HEK293 (cell line): Measurements from ENCODE around the gene AP1AR.

ENCODE experiments used
- CTCF ChIA-PET: fragments of 350-600 bp; formaldehyde crosslinking; extraction: SDS; loops from one replicate; lab custom pipeline; 2021; ENCODE audit warnings: antibody characterized with exemption; lab: Yijun Ruan, JAX
- POLR2A ChIA-PET: fragments of 300-600 bp; formaldehyde crosslinking; extraction: SDS; loops from one replicate; lab custom pipeline; 2020; ENCODE audit warnings: antibody characterized with exemption, inconsistent platforms; lab: Yijun Ruan, JAX
- H3K27ac ChIP-seq: fragments of 200-500 bp; sonication (Bioruptor generic); 2 replicates; pipeline ENCODE4 v1.5.1; 2014; ENCODE audit warnings: low read depth, low read length, control low read depth, inconsistent platforms; ENCODE audit errors: extremely low read depth
- H3K36me3 ChIP-seq, 2 experiments: fragments of 200-500 bp in 1 of 2; sonication (Bioruptor generic) in 1 of 2; 1 replicate in 1 of 2; 2 replicates in 1 of 2; pipeline ENCODE4 v1.5.1; 2014 to 2017; ENCODE audit warnings: inconsistent platforms in 2 of 2, low read length in 2 of 2; ENCODE audit not compliant: control insufficient read depth in 2 of 2, insufficient read depth in 1 of 2
- H3K4me1 ChIP-seq: fragments of 200-500 bp; sonication (Bioruptor generic); 2 replicates; pipeline ENCODE4 v1.5.1; 2014; ENCODE audit warnings: mild to moderate bottlenecking, low read length, inconsistent platforms; ENCODE audit not compliant: control insufficient read depth, insufficient read depth
- H3K4me3 ChIP-seq: 2 replicates; pipeline ENCODE4 v1.5.1; 2011; ENCODE audit warnings: low read depth, mild to moderate bottlenecking, control low read depth, low read length, moderate library complexity
- H3K9me3 ChIP-seq: fragments of 200-500 bp; sonication (Bioruptor generic); 2 replicates; pipeline ENCODE4 v1.5.1; 2014; ENCODE audit warnings: low read depth, low read length, inconsistent platforms; ENCODE audit not compliant: control insufficient read depth, insufficient read depth
- BCL11A ChIP-seq: fragments of 450-650 bp; formaldehyde crosslinking; IDR thresholded peaks from 2 replicates; pipeline ENCODE4 v1.5.1; 2016; ENCODE audit warnings: low read depth, missing biosample characterization, missing genetic modification characterization
- EGR2 ChIP-seq: fragments of 450-650 bp; formaldehyde crosslinking; IDR thresholded peaks from 2 replicates; pipeline ENCODE4 v1.5.1; 2016; ENCODE audit warnings: low read depth, missing biosample characterization, missing genetic modification characterization
- IKZF3 ChIP-seq: fragments of 450-650 bp; IDR thresholded peaks from 2 replicates; pipeline ENCODE4 v1.5.0; 2018; ENCODE audit warnings: missing biosample characterization, mild to moderate bottlenecking, missing genetic modification characterization, moderate library complexity
- SP3 ChIP-seq: fragments of 450-650 bp; formaldehyde crosslinking; IDR thresholded peaks from 2 replicates; pipeline ENCODE4 v1.5.1; 2016; ENCODE audit warnings: missing biosample characterization, missing genetic modification characterization
- TRIM28 ChIP-seq: IDR thresholded peaks from 2 replicates; pipeline ENCODE4 v1.6.1; 2011; ENCODE audit warnings: low read length, control low read depth, borderline replicate concordance
- ZFP37 ChIP-seq: fragments of 450-650 bp; formaldehyde crosslinking; IDR thresholded peaks from 2 replicates; pipeline ENCODE4 v1.5.1; 2016; ENCODE audit warnings: missing biosample characterization, missing genetic modification characterization
- ZFP41 ChIP-seq: fragments of 450-650 bp; formaldehyde crosslinking; IDR thresholded peaks from 2 replicates; pipeline ENCODE4 v1.5.1; 2016; ENCODE audit warnings: missing biosample characterization, missing genetic modification characterization, borderline replicate concordance
- ZNF211 ChIP-seq: fragments of 450-650 bp; formaldehyde crosslinking; IDR thresholded peaks from 2 replicates; pipeline ENCODE4 v1.5.1; 2016; ENCODE audit warnings: low read depth, missing biosample characterization, missing genetic modification characterization
- ZNF274 ChIP-seq, 2 experiments: fragments of 200-500 bp in 1 of 2; fragments of 450-650 bp in 1 of 2; sonication (Bioruptor generic) in 1 of 2; formaldehyde crosslinking in 1 of 2; IDR thresholded peaks; 2 replicates each; pipeline versions ENCODE4 v1.5.1 to v1.6.1; 2014 to 2016; ENCODE audit warnings: borderline replicate concordance in 1 of 2, inconsistent platforms in 1 of 2, low read length in 1 of 2, missing biosample characterization in 1 of 2, missing genetic modification characterization in 1 of 2
- ZNF292 ChIP-seq: fragments of 450-650 bp; formaldehyde crosslinking; IDR thresholded peaks from 2 replicates; pipeline ENCODE4 v1.5.1; 2016; ENCODE audit warnings: low read depth, missing biosample characterization, missing genetic modification characterization, borderline replicate concordance
- ZNF302 ChIP-seq: fragments of 450-650 bp; formaldehyde crosslinking; IDR thresholded peaks from 2 replicates; pipeline ENCODE4 v1.5.1; 2016; ENCODE audit warnings: missing biosample characterization, missing genetic modification characterization, low read depth
- ZNF366 ChIP-seq: fragments of 450-650 bp; formaldehyde crosslinking; conservative IDR thresholded peaks from 2 replicates; pipeline ENCODE4 v1.5.1; 2016; ENCODE audit warnings: missing biosample characterization, missing genetic modification characterization
- ZNF394 ChIP-seq: fragments of 450-650 bp; formaldehyde crosslinking; IDR thresholded peaks from 2 replicates; pipeline ENCODE4 v1.5.1; 2016; ENCODE audit warnings: missing biosample characterization, missing genetic modification characterization, mild to moderate bottlenecking, moderate library complexity, borderline replicate concordance
- ZNF548 ChIP-seq: fragments of 450-650 bp; formaldehyde crosslinking; IDR thresholded peaks from 2 replicates; pipeline ENCODE4 v1.5.1; 2016; ENCODE audit warnings: missing biosample characterization, missing genetic modification characterization
- ZNF571 ChIP-seq: fragments of 450-650 bp; formaldehyde crosslinking; IDR thresholded peaks from 2 replicates; pipeline ENCODE4 v1.5.0; 2017; ENCODE audit warnings: missing biosample characterization, missing genetic modification characterization
- ZNF585B ChIP-seq: fragments of 450-650 bp; formaldehyde crosslinking; IDR thresholded peaks from 2 replicates; pipeline ENCODE4 v1.5.1; 2016; ENCODE audit warnings: missing biosample characterization, missing genetic modification characterization
- ZNF629 ChIP-seq: fragments of 450-650 bp; formaldehyde crosslinking; IDR thresholded peaks from 2 replicates; pipeline ENCODE4 v1.5.1; 2017; ENCODE audit warnings: missing biosample characterization, missing genetic modification characterization
- ZNF701 ChIP-seq: fragments of 450-650 bp; formaldehyde crosslinking; IDR thresholded peaks from 2 replicates; pipeline ENCODE4 v1.5.1; 2016; ENCODE audit warnings: missing biosample characterization, missing genetic modification characterization
- ZNF707 ChIP-seq: fragments of 450-650 bp; formaldehyde crosslinking; IDR thresholded peaks from 2 replicates; pipeline ENCODE4 v1.5.1; 2016; ENCODE audit warnings: missing biosample characterization, missing genetic modification characterization
- ZNF792 ChIP-seq: fragments of 450-650 bp; formaldehyde crosslinking; IDR thresholded peaks from 2 replicates; pipeline ENCODE4 v1.5.1; 2016; ENCODE audit warnings: missing biosample characterization, missing genetic modification characterization
- TF ChIP-seq, protein P1 (sequence below): fragments of 450-650 bp; formaldehyde crosslinking; IDR thresholded peaks from 2 replicates; pipeline ENCODE4 v1.5.1; 2016; ENCODE audit warnings: missing biosample characterization, missing genetic modification characterization
- TF ChIP-seq, protein P2 (sequence below): sonication (generic); formaldehyde crosslinking; IDR thresholded peaks from 2 replicates; pipeline ENCODE4 v1.8.1; 2022; ENCODE audit warnings: mild to moderate bottlenecking, moderate library complexity, missing genetic modification reagents
- TF ChIP-seq, protein P3 (sequence below): fragments of 450-650 bp; formaldehyde crosslinking; IDR thresholded peaks from 2 replicates; pipeline ENCODE4 v1.5.1; 2016; ENCODE audit warnings: missing biosample characterization, missing genetic modification characterization, low read depth
- TF ChIP-seq, protein P4 (sequence below): IDR thresholded peaks from 2 replicates; pipeline ENCODE4 v1.6.1; 2011; ENCODE audit warnings: mild to moderate bottlenecking, low read depth, low read length, borderline replicate concordance
- TF ChIP-seq, protein P5 (sequence below): fragments of 450-650 bp; formaldehyde crosslinking; IDR thresholded peaks from 2 replicates; pipeline ENCODE4 v1.5.1; 2016; ENCODE audit warnings: missing biosample characterization, missing genetic modification characterization

AP1AR gene

DNA sequence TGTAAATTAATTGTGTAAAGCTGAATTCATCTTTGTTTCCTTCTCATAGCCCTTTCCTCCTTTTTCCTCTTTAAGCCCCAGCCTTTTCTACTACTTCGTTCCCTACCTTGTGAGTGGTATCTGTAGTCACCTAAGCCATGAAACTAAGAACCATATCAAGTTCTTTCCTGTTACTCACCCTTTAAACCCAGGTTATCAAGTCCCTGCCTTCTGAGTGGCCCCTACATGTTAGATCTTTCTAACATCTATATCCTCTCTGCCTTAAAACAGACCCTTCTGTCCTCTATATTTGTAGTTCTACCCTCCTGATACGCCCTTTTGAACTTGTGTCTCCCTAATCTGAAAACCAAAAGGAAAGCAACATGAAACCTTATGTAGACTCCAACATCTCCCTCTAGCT is 7.2 kb downstream of the AP1AR start:
- POLR2A ChIA-PET = no interaction called here
- CTCF ChIA-PET = interaction anchor here (1.0 to 8.1 kb wide), 2 partner anchors 138 to 165 kb away, joined by 3 to 67 read pairs; no protein-coding TSS in a partner anchor
- H3K4me3 ChIP-seq = no peak overlapping the region
- no peaks in the 10 kb centered on the region for H3K36me3 ChIP-seq
- TF ChIP-seq IKZF3 (tag by site-specific recombination) (no peak), BCL11A (tag by site-specific recombination) (no peak), ZFP41 (tag by site-specific recombination) (no peak), ZNF394 (tag by site-specific recombination) (no peak), ZNF571 (no peak), ZNF629 (tag by site-specific recombination) (no peak), ZNF792 (tag by site-specific recombination) (no peak), ZNF701 (tag by site-specific recombination) (no peak), ZNF548 (tag by site-specific recombination) (no peak), ZNF302 (no peak), ZNF366 (tag by site-specific recombination) (no peak), TRIM28 (no peak), ZFP37 (no peak)
- TF ChIP-seq, protein P1, sequence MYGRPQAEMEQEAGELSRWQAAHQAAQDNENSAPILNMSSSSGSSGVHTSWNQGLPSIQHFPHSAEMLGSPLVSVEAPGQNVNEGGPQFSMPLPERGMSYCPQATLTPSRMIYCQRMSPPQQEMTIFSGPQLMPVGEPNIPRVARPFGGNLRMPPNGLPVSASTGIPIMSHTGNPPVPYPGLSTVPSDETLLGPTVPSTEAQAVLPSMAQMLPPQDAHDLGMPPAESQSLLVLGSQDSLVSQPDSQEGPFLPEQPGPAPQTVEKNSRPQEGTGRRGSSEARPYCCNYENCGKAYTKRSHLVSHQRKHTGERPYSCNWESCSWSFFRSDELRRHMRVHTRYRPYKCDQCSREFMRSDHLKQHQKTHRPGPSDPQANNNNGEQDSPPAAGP (tag by site-specific recombination) = no peak
- TF ChIP-seq, protein P2, sequence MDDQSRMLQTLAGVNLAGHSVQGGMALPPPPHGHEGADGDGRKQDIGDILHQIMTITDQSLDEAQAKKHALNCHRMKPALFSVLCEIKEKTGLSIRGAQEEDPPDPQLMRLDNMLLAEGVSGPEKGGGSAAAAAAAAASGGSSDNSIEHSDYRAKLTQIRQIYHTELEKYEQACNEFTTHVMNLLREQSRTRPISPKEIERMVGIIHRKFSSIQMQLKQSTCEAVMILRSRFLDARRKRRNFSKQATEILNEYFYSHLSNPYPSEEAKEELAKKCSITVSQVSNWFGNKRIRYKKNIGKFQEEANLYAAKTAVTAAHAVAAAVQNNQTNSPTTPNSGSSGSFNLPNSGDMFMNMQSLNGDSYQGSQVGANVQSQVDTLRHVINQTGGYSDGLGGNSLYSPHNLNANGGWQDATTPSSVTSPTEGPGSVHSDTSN = no peak
- TF ChIP-seq, protein P3, sequence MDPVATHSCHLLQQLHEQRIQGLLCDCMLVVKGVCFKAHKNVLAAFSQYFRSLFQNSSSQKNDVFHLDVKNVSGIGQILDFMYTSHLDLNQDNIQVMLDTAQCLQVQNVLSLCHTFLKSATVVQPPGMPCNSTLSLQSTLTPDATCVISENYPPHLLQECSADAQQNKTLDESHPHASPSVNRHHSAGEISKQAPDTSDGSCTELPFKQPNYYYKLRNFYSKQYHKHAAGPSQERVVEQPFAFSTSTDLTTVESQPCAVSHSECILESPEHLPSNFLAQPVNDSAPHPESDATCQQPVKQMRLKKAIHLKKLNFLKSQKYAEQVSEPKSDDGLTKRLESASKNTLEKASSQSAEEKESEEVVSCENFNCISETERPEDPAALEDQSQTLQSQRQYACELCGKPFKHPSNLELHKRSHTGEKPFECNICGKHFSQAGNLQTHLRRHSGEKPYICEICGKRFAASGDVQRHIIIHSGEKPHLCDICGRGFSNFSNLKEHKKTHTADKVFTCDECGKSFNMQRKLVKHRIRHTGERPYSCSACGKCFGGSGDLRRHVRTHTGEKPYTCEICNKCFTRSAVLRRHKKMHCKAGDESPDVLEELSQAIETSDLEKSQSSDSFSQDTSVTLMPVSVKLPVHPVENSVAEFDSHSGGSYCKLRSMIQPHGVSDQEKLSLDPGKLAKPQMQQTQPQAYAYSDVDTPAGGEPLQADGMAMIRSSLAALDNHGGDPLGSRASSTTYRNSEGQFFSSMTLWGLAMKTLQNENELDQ (tag by site-specific recombination) = no peak
- no peak overlapping the region for H3K27ac ChIP-seq
- H3K9me3 ChIP-seq = no peaks in the 10 kb centered on the region
- H3K4me1 ChIP-seq = no peaks in the 10 kb centered on the region

DNA sequence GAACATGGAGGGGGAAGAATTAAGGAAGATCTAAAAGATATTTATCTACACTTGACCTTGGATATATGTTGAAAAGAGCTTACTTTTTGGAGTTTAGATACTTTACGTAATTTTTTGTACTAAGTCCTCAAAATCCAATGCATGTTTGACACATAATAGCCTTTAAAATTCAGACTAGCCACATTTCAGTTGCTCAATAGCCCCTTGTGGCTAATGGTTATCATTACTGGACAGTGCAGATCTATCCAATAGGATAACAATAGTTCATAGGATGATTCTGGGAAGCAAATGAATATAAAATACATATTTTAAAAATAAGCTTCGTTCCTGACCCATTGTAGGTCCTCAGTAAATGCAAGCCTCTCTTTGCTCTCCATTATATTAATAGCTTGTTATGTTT is 13.8 kb downstream of the AP1AR start:
- ChIA-PET POLR2A (no interaction called here), CTCF (interaction anchor here (1.2 to 2.0 kb wide), 2 partner anchors 11 to 17 kb away, joined by 3 to 8 read pairs; no protein-coding TSS in a partner anchor)
- TF ChIP-seq, protein P4, sequence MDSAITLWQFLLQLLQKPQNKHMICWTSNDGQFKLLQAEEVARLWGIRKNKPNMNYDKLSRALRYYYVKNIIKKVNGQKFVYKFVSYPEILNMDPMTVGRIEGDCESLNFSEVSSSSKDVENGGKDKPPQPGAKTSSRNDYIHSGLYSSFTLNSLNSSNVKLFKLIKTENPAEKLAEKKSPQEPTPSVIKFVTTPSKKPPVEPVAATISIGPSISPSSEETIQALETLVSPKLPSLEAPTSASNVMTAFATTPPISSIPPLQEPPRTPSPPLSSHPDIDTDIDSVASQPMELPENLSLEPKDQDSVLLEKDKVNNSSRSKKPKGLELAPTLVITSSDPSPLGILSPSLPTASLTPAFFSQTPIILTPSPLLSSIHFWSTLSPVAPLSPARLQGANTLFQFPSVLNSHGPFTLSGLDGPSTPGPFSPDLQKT = no peak
- no peak for TF ChIP-seq ZNF292 (tag by site-specific recombination)
- TF ChIP-seq ZNF274 (IDR thresholded peaks at IDR 0.05; ENCODE audit: low read length) = no peak
- TF ChIP-seq ZNF274 (tag by site-specific recombination; IDR thresholded peaks at IDR 0.05; ENCODE audit: borderline replicate concordance) = no peak
- TF ChIP-seq EGR2 (tag by site-specific recombination) = no peak
- no peak for TF ChIP-seq ZNF707 (tag by site-specific recombination)
- no peak for TF ChIP-seq ZNF585B
- no peak for TF ChIP-seq SP3 (tag by site-specific recombination)
- TF ChIP-seq, protein P5, sequence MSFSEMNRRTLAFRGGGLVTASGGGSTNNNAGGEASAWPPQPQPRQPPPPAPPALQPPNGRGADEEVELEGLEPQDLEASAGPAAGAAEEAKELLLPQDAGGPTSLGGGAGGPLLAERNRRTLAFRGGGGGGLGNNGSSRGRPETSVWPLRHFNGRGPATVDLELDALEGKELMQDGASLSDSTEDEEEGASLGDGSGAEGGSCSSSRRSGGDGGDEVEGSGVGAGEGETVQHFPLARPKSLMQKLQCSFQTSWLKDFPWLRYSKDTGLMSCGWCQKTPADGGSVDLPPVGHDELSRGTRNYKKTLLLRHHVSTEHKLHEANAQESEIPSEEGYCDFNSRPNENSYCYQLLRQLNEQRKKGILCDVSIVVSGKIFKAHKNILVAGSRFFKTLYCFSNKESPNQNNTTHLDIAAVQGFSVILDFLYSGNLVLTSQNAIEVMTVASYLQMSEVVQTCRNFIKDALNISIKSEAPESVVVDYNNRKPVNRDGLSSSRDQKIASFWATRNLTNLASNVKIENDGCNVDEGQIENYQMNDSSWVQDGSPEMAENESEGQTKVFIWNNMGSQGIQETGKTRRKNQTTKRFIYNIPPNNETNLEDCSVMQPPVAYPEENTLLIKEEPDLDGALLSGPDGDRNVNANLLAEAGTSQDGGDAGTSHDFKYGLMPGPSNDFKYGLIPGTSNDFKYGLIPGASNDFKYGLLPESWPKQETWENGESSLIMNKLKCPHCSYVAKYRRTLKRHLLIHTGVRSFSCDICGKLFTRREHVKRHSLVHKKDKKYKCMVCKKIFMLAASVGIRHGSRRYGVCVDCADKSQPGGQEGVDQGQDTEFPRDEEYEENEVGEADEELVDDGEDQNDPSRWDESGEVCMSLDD (tag by site-specific recombination) = no peak
- TF ChIP-seq ZNF211 = no peak

More for the DNA sequence above, 13.8 kb downstream of the AP1AR start:
- H3K4me3 ChIP-seq = no peak overlapping the region
- no peak overlapping the region for H3K27ac ChIP-seq
- no peaks in the 10 kb centered on the region for H3K36me3 ChIP-seq
- no peaks in the 10 kb centered on the region for H3K4me1 ChIP-seq
- no peaks in the 10 kb centered on the region for H3K9me3 ChIP-seq
